ACHN (cell line): ENCODE measurements around the gene PSME1.
A peak's percentile ranks its signal among the peaks of the same experiment; 100 is the strongest.
"Not testable (repeated sequence)": the region's sequence is repeated elsewhere in the genome, so short reads cannot be mapped to it uniquely, and the experiment has no call there.

ENCODE experiments used
- DNase-seq: peaks from one replicate; pipeline ENCODE4 v3.0.0-alpha.2; 2015
- in situ Hi-C: cut with HindIII; loops from 2 replicates; pipeline ENCODE4 v1.10.0; 2017; ENCODE audit warnings: low sequenced_read_pairs, low pct_ligation_motif_present, low pct_unique_long_range_greater_than_20kb

PSME1 gene

GRCh38 chr14:24100982-24101494, 35.0 kb upstream of the PSME1 start:
- in situ Hi-C loops = no loop called here

GRCh38 chr14:24102357-24103048, 33.5 kb upstream of the PSME1 start:
- in situ Hi-C loops = no loop called here
- DNase-seq = no peak

More at GRCh38 chr14:24100982-24101494, 35.0 kb upstream of the PSME1 start:
- DNase-seq = no peak

GRCh38 chr14:24103451-24103850, 32.5 kb upstream of the PSME1 start:
- no peak for DNase-seq
- in situ Hi-C loops = no loop called here

DNA sequence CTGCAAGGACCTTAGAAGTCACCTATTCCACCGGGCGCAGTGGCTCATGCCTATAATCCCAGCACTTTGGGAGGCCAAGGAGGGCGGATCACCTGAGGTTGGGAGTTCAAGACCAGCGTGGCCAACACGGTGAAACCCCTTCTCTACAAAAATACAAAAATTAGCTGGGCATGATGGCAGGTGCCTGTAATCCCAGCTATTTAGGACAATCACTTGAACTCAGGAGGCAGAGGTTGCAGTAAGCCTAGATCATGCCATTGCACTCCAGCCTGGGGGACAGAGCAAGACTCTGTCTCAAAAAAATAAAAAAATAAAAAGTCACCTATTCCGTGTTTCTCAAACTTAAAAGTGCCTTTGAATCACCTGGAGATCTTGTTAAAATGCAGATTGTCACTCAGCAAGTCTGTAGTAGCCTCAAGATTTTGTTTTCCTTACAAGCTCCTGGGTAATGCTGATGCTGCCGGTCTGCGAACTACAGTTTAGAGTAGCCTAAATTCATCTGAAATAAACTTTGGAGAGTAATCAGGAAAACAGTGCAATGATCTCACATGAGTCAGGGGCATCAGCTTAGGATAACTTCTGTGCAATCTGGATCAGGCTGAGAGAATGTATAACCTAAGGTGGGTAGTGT, 30.3 kb upstream of the PSME1 start:
- DNase-seq, in situ Hi-C loops: not testable (repeated sequence)

GRCh38 chr14:24106672-24107271, 29.2 kb upstream of the PSME1 start:
- DNase-seq = no peak
- in situ Hi-C loops = no loop called here

GRCh38 chr14:24108336-24108874, 27.6 kb upstream of the PSME1 start:
- in situ Hi-C loops = no loop called here

GRCh38 chr14:24110060-24110459, 25.9 kb upstream of the PSME1 start:
- in situ Hi-C loops = no loop called here

More at GRCh38 chr14:24108336-24108874, 27.6 kb upstream of the PSME1 start:
- DNase-seq = no peak

GRCh38 chr14:24110523-24110922, 25.5 kb upstream of the PSME1 start:
- no peak for DNase-seq
- in situ Hi-C loops = no loop called here

More at GRCh38 chr14:24110060-24110459, 25.9 kb upstream of the PSME1 start:
- no peak for DNase-seq

DNA sequence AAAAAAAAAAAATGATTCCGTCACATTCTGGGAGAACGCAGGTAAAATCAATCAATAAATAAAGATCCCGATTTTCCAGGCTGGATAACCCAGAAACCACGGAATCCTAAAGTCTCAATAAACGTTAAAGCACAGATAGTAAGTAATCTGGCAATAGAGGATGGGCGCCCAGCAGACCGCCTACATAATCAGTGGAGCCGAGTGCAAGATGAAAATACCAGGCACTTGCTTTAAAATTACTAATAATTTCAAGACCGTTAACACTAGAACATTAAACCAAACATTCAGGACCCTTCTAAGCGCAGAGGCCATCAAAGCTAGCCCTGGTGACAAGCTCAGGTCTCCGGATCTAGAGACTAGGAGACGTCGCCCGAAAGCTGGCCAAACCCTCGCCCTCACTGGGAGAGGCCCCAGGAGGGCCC, 22.6 kb upstream of the PSME1 start:
- DNase-seq = no peak
- in situ Hi-C loops = no loop called here

- in situ Hi-C loops = no loop called here
- DNase-seq = peak; percentile 81
Observed at GRCh38 chr14:24113801-24114531, 22.0 kb upstream of the PSME1 start.

GRCh38 chr14:24114532-24115421, 21.2 kb upstream of the PSME1 start, which contains the start of the genes DCAF11 and NRL:
Gene DCAF11 (plus strand): TSS chr14:24114777. CDS start chr14:24115595, 818 bp downstream.
Gene NRL (minus strand): TSS chr14:24114949. CDS start chr14:24082848, 32,101 bp downstream.
- DNase-seq = peak; percentile 99
- in situ Hi-C loops = no loop called here

DNA sequence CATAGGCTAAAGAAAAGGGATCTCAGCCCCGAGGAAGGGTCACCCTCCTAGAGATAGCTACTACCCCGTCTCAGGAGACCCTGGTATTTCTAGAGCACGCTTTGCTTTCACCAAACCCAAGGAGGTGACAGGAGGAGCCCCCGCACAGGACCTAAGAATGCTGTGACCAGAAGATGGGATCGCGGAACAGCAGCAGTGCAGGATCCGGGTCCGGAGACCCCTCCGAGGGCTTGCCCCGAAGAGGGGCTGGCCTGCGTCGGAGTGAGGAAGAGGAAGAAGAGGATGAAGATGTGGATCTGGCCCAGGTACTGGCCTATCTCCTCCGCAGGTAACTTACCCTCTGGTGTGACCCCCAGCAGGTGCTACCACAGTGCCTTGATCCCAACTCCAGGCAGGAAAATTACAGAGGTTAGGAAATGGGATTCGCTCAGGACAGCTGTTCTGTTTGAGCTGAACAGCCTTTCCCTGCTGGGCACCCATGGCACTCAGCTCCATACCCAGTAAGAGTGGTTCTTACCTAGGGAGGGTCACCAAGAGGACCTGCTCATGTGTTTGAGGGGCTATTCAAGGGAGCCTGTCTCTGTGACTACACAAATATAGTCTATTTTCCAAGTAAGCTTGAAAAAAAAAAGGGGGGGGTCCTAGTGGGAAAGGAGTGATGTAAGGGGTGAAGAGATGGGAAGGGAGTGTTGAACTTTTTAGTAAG, 20.4 kb upstream of the PSME1 start:
- in situ Hi-C loops = no loop called here
- DNase-seq = no peak

GRCh38 chr14:24116128-24116814, 19.7 kb upstream of the PSME1 start:
- in situ Hi-C loops = no loop called here
- no peak for DNase-seq

DNA sequence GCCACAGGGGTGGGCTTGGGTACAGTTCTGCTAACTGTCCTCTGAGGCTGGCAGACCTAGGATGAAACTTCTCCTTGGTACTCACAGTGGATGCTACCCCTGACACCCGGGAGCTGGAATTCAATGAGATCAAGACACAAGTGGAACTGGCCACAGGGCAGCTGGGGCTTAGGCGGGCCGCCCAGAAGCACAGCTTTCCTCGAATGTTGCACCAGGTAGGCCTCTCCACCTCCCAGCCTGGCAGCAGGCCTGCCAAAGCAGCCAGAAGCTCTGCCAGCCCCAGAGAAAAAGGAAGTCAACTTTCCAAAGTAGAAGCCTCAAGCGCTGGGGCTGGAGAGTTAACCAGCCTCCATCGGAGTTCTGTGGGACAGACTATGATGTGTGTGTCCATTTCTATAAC, 18.8 kb upstream of the PSME1 start:
- in situ Hi-C loops = no loop called here
- no peak for DNase-seq

GRCh38 chr14:24119691-24120090, 16.3 kb upstream of the PSME1 start:
- in situ Hi-C loops = no loop called here
- no peak for DNase-seq

DNA sequence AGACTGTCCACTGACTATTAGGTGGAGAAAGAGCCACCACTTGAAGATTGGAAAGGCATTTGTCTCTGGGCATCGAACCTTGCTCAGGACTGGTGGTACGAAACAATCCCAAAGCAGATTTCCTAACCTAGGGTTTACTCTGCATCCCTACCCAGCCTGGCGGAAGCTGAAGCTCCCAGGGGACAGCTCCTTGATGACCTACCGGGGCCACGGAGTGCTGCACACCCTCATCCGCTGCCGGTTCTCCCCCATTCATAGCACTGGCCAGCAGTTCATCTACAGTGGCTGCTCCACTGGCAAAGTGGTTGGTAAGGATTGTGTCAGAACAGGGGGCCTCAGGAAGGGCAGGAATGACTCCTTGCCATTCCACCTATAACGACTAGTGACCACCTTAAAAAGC, 14.8 kb upstream of the PSME1 start:
- no peak for DNase-seq
- in situ Hi-C loops = no loop called here
